OCI-M2 (cell line): ENCODE results near the gene RNF187.
"Not testable (repeated sequence)": the region's sequence is repeated elsewhere in the genome, so short reads cannot be mapped to it uniquely, and the experiment has no call there.

Source experiments
- DNase-seq: peaks from one replicate; lab custom pipeline; 2025; ENCODE audit not compliant: unreplicated experiment; lab: John Stamatoyannopoulos, UW

RNF187 gene

GRCh38 chr1:228459091-228459993 lies 27.8 kb upstream of the RNF187 start:
- no peak for DNase-seq

DNA sequence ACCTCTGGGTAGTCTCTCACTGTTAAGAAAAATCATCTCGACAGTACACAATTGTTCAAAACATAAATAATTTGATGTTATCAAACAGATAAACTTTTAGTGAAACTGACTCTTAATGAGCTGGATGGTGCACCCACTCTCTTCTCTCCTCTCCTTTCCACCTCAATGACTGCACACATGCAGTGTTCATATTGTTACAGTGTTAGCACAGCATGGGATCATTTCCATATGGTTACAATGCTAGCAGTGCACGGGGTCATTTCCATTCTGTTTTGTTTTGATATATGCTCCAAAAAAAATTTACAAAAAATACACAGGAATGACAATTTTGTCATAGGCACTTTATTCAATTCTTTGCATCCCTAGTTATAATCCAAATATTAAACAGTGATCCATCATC lies 26.4 kb upstream of the RNF187 start:
- no peak for DNase-seq

- no peak for DNase-seq
Measured at GRCh38 chr1:228462560-228462959, 24.6 kb upstream of the RNF187 start.

- DNase-seq: no peak
Measured at GRCh38 chr1:228463009-228463558, 24.1 kb upstream of the RNF187 start.

DNA sequence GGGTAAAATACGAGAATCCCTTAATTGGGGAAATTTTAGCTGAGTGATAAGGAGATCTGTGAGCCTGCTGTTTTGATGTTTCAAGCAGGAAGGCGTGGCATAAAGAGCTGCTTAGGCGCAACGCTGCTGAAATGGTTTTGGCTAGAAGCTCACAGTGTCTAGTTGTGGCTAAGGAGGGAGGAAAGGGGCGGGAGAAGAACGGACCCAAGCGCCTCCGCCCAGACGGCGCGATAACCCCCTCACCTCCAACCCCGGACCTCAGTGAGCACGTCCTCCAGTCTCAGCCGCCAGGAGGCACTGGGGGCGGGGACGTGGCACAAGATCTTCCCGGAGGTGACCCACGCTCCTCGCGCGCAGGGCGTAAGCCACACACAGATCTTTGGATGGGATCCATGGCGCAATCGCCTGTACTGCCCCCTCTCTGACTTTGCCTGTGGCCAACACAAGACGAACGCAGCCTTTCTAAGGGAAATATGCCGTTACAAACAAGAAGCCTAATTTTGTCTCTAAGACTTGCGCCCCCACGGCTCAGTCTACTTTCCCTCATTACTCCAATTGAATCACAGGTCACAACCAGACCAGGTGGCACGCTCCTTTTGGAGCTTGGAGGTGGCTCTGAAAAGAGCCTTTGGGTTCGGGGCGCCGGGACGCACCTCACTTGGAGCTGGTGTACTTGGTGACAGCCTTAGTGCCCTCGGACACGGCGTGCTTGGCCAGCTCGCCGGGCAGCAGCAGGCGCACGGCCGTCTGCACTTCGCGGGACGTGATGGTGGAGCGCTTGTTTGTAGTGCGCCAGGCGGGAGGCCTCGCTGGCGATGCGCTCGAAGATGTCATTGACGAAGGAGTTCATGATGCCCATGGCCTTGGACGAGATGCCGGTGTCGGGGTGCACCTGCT lies 23.4 kb upstream of the RNF187 start:
- DNase-seq: no peak

- DNase-seq: no peak
Measured at GRCh38 chr1:228464487-228464983, 22.6 kb upstream of the RNF187 start.

DNA sequence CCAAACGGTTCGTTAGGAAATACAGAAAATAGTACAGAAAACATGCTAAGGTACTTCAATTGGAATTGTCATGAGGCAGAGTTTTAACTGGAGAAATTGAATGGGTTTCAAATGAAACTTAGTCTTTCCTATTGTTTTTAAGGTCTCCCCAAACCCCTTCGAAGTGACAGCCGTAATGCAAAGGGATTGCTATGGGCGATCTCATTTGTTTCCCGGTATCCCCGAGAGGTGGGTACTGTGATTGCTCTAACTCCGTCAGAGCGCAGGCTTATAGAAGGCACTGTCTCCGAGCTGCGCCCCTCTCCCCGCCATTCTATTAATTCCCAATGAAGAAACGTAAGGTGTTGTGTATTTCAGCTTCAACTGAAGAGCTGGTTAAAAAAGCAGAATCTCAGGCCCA lies 22.0 kb upstream of the RNF187 start:
- no peak for DNase-seq

GRCh38 chr1:228465571-228466146 lies 21.5 kb upstream of the RNF187 start:
- DNase-seq: no peak

GRCh38 chr1:228468188-228468587 lies 19.0 kb upstream of the RNF187 start:
- not testable (repeated sequence) for DNase-seq

GRCh38 chr1:228469413-228470162 lies 17.6 kb upstream of the RNF187 start:
- no peak for DNase-seq

GRCh38 chr1:228471154-228471761 lies 15.9 kb upstream of the RNF187 start:
- DNase-seq: no peak

DNA sequence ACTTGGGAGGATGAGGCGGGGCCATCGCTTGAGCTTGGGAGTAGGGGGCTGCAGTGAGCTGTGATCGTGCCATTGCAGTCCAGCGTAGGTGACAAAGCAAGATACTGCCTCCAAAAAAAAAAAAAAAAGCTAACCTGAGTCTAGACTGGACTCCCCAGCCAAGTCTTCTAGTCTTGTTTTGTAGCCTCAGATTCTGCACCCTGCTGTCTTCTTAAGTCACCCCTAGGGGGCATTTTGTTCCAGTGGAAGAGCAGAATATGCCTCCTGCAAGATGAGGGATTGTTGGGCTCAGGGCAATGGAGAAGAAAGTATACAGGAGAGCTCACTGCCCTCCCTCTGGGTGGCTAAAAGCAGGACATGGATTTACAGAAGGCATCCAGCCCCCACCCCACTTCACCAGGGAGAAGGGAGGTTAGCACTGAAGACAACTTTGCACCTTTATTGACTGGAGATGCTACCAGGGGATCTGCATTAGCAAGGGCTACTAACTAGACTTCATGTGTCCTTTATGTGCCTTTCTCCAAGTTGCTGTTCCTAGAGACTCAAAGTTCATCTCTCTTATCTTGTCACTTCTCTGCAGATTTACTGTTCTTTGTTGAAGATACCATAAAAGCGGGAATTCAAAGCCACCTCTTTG lies 15.3 kb upstream of the RNF187 start:
- no peak for DNase-seq

DNA sequence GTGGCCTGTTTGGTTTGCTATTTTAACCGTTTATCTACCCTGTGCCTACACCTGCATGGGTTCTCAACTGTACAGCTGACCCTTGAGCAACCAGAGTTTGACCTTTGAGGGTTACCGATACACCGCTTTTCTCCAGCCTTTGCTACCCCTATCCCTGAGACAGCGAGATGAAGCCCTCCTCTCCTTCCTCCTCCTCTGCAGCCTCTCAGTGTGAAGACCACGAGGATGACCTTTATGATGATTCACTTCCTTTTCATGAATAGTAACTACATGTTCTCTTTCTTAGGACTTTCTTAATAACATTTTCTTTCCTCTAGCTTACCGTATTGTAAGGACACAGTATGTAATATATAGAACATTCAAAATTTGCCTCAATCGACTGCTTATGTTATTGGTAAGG lies 14.5 kb upstream of the RNF187 start:
- DNase-seq: no peak

- DNase-seq: no peak
Measured at GRCh38 chr1:228474507-228474906, 12.7 kb upstream of the RNF187 start.

DNA sequence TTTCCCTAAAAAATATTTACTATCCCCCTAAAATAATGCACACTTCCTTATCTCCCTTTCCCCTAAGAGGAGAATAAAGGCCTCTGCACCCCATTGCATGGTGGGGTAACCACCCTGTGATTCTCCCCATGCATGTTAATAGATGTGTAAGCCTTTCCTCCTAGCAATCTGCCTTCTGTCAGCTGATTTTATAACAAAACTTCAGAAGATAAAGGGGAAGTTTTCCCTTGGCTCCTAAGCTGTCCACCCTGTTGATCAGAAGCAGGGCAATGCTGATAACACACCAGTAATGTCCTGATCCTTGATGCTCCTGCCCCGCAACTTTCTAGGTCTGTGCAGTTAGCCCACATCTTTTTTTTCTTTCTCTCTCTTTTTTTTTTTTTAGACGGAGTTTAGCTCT lies 11.4 kb upstream of the RNF187 start:
- DNase-seq: no peak

DNA sequence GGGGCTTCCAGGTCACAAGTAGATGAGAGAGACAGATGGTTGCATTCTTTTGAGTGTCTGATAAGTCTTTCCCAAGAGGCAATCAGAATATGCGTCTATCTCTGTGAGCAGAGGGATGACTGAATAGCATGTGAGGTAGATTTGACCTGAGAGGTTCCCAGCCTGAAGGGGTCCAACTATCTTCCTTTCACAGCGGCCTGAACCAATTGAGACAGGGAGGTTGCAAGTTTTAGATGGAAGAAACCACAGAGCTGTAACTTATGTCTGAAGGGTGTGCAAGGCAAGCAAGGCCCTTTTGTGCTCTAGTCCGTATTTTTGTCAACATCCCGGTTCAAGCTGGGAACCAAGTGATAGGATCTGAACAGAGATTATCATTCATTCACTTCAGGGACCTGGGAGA lies 9.9 kb upstream of the RNF187 start:
- no peak for DNase-seq

DNA sequence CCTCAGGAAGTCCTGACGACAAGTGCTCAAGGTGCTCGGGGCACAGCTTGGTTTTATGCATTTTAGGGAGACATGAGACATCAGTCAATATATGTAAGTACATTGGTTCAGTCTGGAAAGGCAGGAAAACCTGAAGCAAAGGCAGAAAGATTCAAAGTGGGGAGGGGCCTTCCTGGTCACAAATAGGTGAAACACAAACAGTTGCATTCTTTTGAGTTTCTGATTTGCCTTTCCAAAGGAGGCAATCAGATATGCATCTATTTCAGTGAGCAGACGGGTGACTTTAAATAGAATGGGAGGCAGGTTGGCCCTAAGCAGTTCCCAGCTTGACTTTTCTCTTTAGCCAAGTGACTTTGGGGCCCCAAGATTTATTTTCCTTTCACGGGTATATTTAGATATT lies 8.9 kb upstream of the RNF187 start:
- DNase-seq: no peak

- no peak for DNase-seq
Measured at GRCh38 chr1:228478912-228479711, 8.1 kb upstream of the RNF187 start.

GRCh38 chr1:228483789-228484188 lies 3.4 kb upstream of the RNF187 start:
- DNase-seq: no peak
